Activated naive CD4-positive, alpha-beta T cell treated with anti-CD3 and anti-CD28 coated beads, Interleukin-2, amount 50 U/mL, for 24 hours (primary cell): ENCODE results near the gene LPCAT4.

Source experiments
- H3K27ac Mint-ChIP-seq: one replicate; pipeline ENCODE4 v1.8.0; 2021; ENCODE audit warnings: mild to moderate bottlenecking, mixed read lengths
- H3K27me3 Mint-ChIP-seq: one replicate; pipeline ENCODE4 v1.8.0; 2021; ENCODE audit warnings: mixed read lengths
- H3K36me3 Mint-ChIP-seq: one replicate; pipeline ENCODE4 v1.8.0; 2021; ENCODE audit warnings: mixed read lengths
- H3K4me1 Mint-ChIP-seq: one replicate; pipeline ENCODE4 v1.8.0; 2021; ENCODE audit warnings: mixed read lengths
- H3K4me3 Mint-ChIP-seq: one replicate; pipeline ENCODE4 v1.8.0; 2021; ENCODE audit warnings: mild to moderate bottlenecking, mixed read lengths
- H3K9me3 Mint-ChIP-seq: one replicate; pipeline ENCODE4 v1.8.0; 2021; ENCODE audit warnings: mixed read lengths

Gene LPCAT4

DNA sequence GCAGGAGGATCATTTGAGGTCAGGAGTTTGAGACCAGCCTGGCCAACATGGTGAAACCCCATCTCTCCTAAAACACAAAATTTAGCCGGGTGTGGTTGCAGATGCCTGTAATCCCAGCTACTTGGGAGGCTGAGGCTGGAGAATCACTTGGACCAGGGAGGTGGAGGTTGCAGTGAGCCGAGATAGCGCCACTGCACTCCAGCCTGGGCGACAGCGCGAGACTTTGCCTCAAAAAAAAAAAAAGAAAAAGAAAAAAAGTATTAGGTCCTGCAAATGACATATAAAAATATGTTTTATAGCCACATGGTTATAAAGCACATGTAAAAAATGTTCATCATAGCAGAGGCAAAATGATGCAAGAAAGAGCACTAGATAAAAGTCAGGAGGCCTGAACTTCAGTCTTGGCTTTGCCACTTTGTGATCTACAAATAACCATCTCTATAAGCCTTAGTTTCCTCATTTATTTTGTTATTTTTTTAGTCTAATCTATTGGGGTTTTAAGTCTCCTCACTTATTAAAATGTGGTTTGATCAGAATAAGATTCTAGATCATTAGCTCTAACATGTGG, 34.4 kb downstream of the LPCAT4 start:
- peak overlapping the region; percentile 88 for H3K27ac Mint-ChIP-seq
- peak overlapping the region; percentile 62 for H3K4me3 Mint-ChIP-seq
- H3K4me1 Mint-ChIP-seq, result peaks cover 84% of the 10 kb centered on the region
- H3K9me3 Mint-ChIP-seq, result no peaks in the 10 kb centered on the region
- H3K27me3 Mint-ChIP-seq, result no peaks in the 10 kb centered on the region
- peaks cover 7% of the 10 kb centered on the region for H3K36me3 Mint-ChIP-seq

DNA sequence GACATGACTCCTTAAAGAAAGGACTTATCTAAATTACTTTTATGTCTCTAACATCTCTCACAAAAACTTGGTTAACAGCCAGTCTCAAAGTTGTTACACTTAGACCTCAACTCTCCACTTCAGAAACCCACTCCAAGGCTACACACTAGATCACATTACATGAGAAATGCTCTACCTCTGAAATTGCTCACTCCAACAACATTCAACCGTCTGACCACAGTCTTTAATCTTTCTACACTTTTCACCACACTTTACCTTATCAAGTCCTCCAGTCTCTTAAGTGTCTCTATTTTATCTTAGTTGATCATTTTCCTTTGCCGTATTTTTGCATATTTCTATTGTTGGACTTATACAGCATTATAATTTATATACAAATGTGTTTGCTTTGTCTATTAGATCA, 35.2 kb downstream of the LPCAT4 start:
- peaks cover 7% of the 10 kb centered on the region for H3K36me3 Mint-ChIP-seq
- no peaks in the 10 kb centered on the region for H3K9me3 Mint-ChIP-seq
- H3K4me3 Mint-ChIP-seq, result peak overlapping the region; percentile 62
- H3K27me3 Mint-ChIP-seq, result no peaks in the 10 kb centered on the region
- H3K4me1 Mint-ChIP-seq, result peaks cover 88% of the 10 kb centered on the region
- H3K27ac Mint-ChIP-seq, result peak overlapping the region; percentile 88

DNA sequence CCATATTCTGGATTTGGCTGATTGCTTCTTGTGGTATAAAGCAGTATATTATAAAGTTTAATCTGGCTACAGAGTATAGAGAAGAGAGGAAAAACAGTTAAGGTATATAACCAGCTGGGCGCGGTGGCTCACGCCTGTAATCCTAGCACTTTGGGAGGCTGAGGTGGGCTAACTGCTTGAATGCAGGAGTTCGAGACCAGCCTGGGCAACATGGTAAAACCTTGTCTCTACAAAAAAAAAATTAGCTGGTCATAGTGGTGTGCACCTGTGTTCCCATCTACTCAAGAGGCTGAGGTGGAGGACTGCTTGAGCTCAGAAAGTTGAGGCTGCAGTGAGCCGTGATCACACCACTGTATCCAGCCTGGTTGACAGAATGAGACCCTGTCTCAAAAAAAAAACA, 36.7 kb downstream of the LPCAT4 start:
- H3K27ac Mint-ChIP-seq, result peak overlapping the region; percentile 89
- peaks cover 86% of the 10 kb centered on the region for H3K4me1 Mint-ChIP-seq
- H3K36me3 Mint-ChIP-seq, result peaks cover 7% of the 10 kb centered on the region
- peak overlapping the region; percentile 9 for H3K4me3 Mint-ChIP-seq
- no peaks in the 10 kb centered on the region for H3K27me3 Mint-ChIP-seq
- H3K9me3 Mint-ChIP-seq, result no peaks in the 10 kb centered on the region

GRCh38 chr15:34329006-34329405, 38.0 kb downstream of the LPCAT4 start:
- Mint-ChIP-seq H3K9me3 (no peaks in the 10 kb centered on the region), H3K4me3 (peak overlapping the region; percentile 64), H3K36me3 (peaks cover 7% of the 10 kb centered on the region), H3K27me3 (no peaks in the 10 kb centered on the region), H3K27ac (peak overlapping the region; percentile 89), H3K4me1 (peaks cover 84% of the 10 kb centered on the region)

- H3K36me3 Mint-ChIP-seq, result peaks cover 7% of the 10 kb centered on the region
- peak overlapping the region; percentile 69 for H3K4me3 Mint-ChIP-seq
- H3K4me1 Mint-ChIP-seq, result peaks cover 84% of the 10 kb centered on the region
- H3K9me3 Mint-ChIP-seq, result no peaks in the 10 kb centered on the region
- H3K27ac Mint-ChIP-seq, result peak overlapping the region; percentile 82
- no peaks in the 10 kb centered on the region for H3K27me3 Mint-ChIP-seq
Observed at GRCh38 chr15:34327906-34328305, 39.1 kb downstream of the LPCAT4 start.

DNA sequence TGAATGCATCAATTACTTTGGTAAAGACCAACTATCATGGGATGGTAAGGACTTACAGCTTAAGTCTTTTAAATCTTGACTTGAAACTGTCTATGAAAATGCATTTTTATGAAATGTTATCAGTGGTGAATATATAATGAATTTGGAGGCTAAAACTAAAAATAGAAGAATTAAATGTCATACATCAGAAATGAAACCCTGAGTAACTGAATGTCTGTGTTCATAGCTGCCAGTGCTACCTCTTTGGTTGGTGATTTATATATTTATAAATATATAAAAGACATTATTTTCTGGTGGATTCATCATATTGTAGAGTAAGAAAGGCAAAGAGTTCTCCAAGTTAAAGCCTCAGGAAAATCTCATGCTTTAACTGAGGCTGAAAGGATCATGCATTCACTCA, 41.6 kb downstream of the LPCAT4 start:
- H3K4me3 Mint-ChIP-seq, result peak overlapping the region; percentile 70
- H3K27ac Mint-ChIP-seq, result peak overlapping the region; percentile 89
- H3K27me3 Mint-ChIP-seq, result no peaks in the 10 kb centered on the region
- peaks cover 80% of the 10 kb centered on the region for H3K4me1 Mint-ChIP-seq
- H3K36me3 Mint-ChIP-seq, result peaks cover 7% of the 10 kb centered on the region
- H3K9me3 Mint-ChIP-seq, result no peaks in the 10 kb centered on the region

DNA sequence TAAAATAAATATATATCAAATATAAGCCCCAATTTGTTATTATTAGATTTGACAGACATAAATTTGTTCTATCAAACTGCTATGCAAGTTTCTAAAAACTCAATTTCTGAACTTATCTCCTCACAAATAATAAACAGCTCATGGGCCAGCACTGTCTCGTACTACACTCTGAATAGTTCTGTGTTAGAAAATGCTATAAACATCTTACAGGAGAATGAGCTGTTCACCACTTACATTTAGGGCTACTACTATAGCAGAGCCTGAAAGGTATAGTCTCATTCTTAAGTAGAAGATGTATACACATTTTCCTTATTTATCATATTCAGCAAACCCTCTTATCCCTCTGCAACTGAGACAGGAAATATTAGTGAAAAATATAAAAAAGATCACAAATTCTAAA, 42.1 kb downstream of the LPCAT4 start:
- Mint-ChIP-seq H3K9me3 (no peaks in the 10 kb centered on the region), H3K27me3 (no peaks in the 10 kb centered on the region), H3K4me3 (peak overlapping the region; percentile 70), H3K4me1 (peaks cover 80% of the 10 kb centered on the region), H3K27ac (peak overlapping the region; percentile 89), H3K36me3 (peaks cover 9% of the 10 kb centered on the region)

- peaks cover 80% of the 10 kb centered on the region for H3K4me1 Mint-ChIP-seq
- H3K27me3 Mint-ChIP-seq, result no peaks in the 10 kb centered on the region
- H3K36me3 Mint-ChIP-seq, result peaks cover 8% of the 10 kb centered on the region
- no peak overlapping the region for H3K4me3 Mint-ChIP-seq
- no peaks in the 10 kb centered on the region for H3K9me3 Mint-ChIP-seq
- H3K27ac Mint-ChIP-seq, result peak overlapping the region; percentile 67
Observed at GRCh38 chr15:34323217-34323616, 43.8 kb downstream of the LPCAT4 start.

GRCh38 chr15:34318277-34319079, 48.5 kb downstream of the LPCAT4 start:
- no peaks in the 10 kb centered on the region for H3K27me3 Mint-ChIP-seq
- H3K27ac Mint-ChIP-seq, result peak overlapping the region; percentile 99
- peaks cover 75% of the 10 kb centered on the region for H3K4me1 Mint-ChIP-seq
- peak overlapping the region; percentile 98 for H3K4me3 Mint-ChIP-seq
- no peaks in the 10 kb centered on the region for H3K9me3 Mint-ChIP-seq
- H3K36me3 Mint-ChIP-seq, result peaks cover 13% of the 10 kb centered on the region

DNA sequence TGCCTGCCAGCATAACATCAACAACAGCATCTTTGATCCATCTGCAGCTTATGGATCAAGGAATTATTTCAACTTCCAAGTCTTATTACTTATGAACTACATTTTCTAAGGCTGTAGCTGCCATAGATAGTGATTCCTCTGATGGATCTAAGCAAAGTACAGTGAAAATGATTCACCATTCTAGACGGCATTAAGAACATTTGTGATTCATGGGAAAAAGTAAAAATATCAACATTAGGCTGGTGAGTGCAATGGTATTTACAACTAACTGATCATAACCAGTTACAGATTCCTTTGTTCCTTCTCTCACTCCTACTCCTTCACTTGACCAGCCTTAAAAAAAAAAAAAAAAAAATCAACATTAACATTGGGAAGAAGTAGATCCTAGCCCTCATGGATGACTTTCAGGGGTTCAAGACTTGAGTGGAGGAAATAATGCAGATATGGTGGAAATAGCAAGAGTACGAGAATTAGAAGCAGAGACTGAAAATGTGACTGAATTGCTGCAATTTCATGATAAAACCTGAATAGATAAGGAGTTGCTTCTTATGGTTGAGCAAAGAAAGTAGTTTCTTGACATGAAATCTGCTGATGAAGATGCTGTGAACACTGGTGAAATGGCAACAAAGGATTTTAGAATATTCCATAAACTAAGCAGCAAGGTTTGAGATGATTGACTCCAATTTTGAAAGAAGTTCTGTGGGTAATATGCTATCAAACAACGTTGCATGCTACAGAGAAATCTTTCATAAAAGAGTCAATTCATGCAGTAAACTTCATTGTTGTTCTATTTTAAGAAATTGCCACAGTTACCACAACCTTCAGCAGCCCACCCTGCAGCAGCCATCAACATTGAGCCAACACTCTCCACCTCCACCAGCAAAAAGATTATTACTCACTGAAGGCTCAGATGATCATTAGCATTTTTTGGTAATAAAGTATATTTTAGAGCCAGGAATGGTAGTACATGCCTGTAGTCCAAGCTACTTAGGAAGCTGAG, 52.2 kb downstream of the LPCAT4 start:
- Mint-ChIP-seq H3K4me3 (peak overlapping the region; percentile 47), H3K4me1 (peaks cover 69% of the 10 kb centered on the region), H3K9me3 (no peaks in the 10 kb centered on the region), H3K36me3 (peaks cover 9% of the 10 kb centered on the region), H3K27me3 (no peaks in the 10 kb centered on the region), H3K27ac (no peak overlapping the region)

DNA sequence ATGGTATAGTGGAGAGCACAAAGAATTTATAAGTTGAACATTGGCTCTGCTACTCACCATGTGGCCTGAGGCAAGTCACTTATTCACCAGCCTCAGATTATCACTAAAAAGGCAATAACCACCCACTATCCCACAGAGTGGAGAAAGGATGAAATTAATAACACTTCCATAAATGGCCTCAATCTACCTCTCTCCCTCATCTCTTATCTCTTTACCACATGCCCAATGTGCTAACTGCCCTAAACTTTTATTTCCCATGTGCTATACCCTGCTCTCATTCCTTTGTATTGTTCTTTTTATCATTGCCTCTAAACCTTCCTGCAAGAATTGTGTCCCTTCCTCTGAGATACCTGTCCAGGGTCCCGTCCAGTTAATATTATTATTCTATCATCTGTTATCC, 55.4 kb downstream of the LPCAT4 start:
- Mint-ChIP-seq H3K4me3 (no peak overlapping the region), H3K4me1 (peaks cover 72% of the 10 kb centered on the region), H3K9me3 (no peaks in the 10 kb centered on the region), H3K36me3 (peaks cover 16% of the 10 kb centered on the region), H3K27ac (no peak overlapping the region), H3K27me3 (no peaks in the 10 kb centered on the region)
